HG03280 (cell line): ENCODE results near the gene CTRB1.

Source experiments
- ATAC-seq: cut with Tn5 transposase; IDR thresholded peaks from one replicate; pipeline ENCODE4 v1.9.1; 2021; ENCODE audit warnings: mild to moderate bottlenecking, moderate library complexity; ENCODE audit not compliant: unreplicated experiment

CTRB1 gene

DNA sequence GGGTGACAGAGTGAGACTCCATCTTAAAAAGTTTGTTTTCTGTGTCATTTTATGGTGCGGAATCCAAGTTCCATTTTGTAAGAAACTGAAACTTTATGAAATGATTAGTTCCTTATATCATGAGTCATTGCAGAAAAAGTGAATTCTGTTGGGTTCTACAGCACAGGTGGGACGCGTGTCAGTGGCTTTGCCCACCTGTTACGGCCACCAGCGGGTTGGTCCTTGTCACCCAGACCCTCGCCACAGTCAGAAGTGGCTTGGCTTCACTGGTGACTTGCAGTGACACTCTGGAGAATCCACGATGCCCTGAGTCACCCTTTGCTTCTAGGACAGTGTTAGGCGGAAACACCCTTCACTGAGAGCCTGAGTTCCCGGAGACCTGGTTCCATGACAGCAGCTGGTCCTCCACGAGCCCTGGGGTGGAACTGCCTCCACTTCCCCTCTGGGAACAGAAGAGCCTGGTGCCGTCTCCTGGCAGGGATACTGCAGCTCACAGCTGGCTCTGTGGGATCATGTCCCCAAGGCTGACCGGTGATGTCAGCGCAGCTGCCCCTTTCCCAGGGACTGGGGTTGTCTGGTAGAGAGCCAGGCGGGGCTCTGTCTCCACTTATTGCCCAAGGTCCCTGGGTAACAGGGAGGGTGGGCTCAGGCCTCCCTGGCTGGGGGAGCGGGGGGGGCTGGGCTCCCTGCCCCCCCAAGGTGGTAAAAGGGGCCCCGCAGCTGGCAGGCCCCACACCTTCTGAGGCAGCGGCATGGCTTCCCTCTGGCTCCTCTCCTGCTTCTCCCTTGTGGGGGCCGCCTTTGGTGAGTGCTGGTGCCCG, at the start of gene CTRB1:
TSS of gene CTRB1 (plus strand) at position 733 of the 821 bp plus-strand sequence. CDS start at position 753, 20 bp downstream.
- peak; percentile 72 for ATAC-seq

DNA sequence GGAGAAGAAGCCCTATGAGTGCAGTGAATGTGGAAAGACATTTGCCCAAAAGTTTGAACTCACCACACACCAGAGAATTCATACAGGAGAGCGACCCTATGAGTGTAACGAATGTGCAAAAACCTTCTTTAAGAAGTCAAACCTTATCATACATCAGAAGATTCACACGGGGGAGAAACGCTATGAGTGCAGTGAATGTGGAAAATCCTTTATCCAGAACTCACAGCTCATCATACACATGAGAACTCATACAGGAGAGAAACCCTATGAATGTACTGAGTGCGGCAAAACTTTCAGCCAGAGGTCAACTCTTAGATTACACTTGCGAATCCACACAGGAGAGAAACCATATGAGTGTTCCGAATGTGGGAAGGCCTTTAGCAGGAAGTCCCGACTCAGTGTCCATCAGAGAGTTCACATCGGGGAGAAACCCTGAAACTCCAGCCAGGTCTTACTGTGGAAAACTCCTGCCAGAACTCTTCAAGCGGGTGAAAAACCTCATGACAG, 48.8 kb upstream of the CTRB1 start:
- ATAC-seq, result no peak

DNA sequence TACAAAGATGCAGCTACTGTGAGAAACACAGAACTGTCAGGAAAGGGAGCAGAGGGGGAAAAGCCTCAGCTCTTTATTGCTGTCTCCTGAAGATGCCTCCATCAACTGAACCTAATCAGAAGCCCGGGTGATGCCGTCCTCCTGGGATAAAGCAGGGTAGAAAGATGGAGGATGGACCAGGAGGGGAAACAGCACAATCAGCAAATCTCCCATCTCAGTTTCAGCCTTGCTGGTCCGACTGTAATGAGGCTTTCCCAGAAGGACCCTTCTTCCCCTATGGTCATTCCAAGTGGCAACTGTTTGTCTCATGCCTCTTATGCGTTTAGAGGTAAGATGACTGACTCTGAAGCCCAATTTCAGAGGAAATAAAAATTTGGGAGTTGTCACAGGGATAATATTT, 46.2 kb upstream of the CTRB1 start:
- no peak for ATAC-seq

DNA sequence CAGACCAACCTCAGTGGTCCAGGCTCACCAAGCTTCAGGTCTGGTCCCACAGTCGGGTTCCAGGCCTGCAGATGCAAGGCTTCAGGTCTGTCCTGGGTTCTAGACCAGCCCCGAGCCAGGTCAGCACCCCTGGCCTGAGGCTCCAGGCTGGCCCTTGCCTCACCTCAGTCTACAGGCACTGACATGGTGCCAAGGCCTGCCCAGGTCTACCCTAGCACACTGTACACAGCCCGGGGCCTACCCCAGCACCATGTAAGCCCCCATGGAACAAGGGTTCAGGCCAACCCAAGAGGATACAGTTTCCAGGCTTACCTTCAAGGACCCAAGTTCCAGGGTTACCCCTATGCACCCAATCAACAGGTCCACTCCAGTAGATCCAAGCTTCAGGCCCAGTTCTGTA, 43.7 kb upstream of the CTRB1 start:
- ATAC-seq, result no peak

DNA sequence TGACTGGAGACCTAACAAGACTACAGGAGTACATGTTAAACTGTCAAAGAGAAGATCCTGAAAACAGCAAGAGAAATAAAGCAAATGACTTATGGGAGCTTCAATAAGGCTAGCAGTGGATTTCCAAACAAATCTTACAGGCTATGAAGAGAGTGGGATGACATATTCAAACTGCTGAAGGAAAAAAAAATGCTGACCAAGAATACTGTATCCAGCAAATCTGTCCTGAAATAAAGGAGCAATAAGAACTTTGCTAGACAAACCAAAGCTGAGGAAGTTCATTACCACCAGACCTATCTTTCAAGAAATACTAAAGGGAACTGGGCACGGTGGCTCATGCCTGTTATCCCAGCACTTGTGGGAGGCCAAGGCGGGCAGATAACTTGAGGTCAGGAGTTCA, 41.9 kb upstream of the CTRB1 start:
- ATAC-seq, result no peak

DNA sequence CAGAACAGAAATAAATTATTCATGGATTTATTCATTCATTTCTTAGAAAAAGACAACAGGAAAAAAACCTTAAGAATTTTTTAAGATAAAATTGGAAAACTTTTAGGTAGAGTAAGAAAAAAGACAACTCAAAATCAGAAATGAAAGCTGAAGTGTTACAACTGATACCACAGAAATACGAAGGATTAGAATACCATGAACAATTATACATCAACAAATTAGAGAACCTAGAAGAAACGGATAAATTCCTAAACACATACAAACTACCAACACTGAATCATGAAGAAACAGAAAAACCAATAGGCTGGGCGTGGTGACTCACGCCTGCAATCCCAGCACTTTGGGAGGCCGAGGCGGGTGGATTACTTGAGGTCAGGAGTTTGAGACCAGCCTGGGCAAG, 39.6 kb upstream of the CTRB1 start:
- ATAC-seq, result no peak

DNA sequence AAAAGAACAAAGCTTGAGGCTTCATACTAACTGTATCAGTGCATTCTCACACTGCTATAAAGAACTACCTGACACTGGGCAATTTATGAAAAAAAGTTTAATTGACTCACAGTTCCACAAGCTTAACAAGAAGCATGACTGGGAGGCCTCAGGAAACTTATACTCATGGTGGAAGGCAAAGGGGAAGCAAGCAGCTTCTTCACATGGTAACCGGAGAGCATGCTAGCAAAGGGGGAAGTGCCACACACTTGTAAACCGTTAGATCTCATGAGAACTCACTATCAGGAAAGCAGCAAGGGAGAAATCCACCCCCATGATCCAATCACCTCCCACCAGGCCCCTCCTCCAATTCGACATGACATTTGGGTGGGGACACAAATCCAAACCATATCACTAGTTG, 37.2 kb upstream of the CTRB1 start:
- ATAC-seq, result no peak

DNA sequence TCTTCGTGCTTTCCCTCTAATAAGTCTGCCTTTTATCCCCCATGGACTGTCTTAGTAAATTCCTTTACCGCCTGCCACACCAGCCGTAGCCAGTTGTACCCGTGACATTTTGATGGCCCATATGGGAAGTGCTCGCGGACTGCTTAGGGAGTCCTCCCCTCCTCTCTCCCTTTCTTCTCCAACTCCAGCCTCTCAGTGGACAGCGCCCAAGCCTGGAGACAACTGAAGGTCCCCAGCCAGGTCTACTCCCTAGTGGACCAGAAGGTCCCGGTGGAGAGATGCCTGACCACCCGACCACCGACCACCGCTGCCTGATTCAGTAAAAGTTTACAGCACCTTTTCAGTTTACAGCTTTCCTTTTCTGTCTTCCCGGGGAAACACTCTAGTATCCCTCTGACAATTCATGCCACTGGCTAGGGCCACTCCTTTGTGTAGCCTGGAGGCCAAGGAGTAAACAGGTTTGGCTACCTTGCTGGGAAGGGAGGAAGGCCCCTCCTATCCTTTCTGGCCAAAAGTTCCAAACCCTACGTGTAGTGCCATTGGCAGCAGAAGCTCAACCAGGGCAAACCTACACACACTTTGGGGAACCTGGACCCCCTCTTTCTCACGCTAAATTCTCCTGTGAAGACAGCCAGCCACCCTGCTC, 29.8 kb upstream of the CTRB1 start:
- ATAC-seq, result no peak

DNA sequence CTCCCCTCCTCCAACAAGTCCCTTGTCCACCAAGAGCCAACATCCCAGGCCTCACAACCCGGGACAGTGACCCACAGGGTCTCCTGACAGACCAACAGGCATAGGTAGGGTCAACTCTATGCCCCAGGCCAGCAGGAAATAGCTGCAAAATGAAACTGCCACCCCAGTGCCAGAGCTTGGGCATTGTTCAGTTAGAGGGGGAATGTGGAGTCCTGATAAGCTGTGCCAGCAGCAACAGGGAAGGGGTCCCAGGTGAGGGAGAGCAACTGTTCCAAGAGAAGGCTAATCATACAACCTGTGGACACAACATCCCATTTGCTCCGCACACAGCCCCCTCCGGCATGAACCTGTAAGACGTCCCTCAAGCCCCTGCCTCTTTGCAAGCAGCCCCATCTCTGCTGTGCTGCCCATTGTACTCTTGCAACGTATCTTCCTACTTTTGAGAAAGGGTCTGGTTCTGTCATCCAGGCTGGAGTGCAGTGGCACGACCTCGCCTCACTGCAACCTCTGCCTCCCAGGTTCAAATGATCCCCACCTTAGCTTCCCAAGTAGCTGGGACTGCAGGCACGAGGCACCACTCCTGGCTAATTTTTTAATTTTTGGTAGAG, 29.0 kb upstream of the CTRB1 start:
- ATAC-seq, result no peak

DNA sequence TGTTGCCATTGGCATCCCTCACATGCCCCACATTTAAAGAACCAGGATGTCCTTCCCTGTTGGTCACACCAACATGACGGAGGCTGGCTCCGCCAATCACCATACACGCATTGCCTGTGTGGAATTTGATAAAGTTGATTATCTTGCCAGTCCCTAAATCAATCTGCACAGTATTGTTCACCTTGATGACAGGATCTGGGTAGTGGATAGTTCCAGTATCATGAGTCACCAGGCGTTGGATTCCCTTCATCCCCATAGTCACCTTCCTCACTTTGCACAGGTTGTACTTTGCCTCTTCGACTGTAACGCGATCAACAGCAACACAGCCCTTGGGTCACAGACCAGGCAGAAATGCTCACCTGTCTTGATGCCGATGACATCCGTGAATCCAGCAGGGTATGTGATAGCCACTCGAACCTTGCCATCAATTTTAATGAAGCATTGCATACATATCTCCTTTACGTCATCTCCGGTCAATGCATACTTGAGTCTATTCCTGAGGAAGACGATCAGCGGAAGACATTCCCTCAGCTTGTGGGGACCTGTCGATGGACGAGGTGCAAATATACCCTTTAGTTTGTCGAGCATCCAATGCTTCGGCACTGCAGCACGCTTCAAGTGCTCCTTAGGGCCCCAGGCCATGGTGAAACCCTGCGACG, 26.1 kb upstream of the CTRB1 start:
- ATAC-seq, result no peak

DNA sequence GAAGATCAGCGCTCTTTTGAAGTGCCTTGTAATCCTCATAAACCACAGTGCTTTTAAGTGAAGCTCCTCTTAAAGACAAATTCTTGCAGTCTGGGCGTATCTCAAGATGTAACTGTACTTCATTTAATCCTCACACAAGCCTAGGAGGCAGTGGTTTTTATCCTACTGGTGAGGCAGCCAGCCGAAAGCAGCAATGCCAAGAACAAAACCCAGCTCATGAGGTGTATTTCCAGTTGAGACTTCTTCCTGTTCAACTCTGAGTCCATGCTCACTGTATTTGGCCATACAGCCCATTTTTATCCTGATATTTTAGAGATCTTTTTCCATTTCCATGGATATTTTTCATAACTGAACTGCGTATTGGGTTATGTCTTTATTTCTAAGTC, 25.5 kb upstream of the CTRB1 start:
- ATAC-seq, result no peak

DNA sequence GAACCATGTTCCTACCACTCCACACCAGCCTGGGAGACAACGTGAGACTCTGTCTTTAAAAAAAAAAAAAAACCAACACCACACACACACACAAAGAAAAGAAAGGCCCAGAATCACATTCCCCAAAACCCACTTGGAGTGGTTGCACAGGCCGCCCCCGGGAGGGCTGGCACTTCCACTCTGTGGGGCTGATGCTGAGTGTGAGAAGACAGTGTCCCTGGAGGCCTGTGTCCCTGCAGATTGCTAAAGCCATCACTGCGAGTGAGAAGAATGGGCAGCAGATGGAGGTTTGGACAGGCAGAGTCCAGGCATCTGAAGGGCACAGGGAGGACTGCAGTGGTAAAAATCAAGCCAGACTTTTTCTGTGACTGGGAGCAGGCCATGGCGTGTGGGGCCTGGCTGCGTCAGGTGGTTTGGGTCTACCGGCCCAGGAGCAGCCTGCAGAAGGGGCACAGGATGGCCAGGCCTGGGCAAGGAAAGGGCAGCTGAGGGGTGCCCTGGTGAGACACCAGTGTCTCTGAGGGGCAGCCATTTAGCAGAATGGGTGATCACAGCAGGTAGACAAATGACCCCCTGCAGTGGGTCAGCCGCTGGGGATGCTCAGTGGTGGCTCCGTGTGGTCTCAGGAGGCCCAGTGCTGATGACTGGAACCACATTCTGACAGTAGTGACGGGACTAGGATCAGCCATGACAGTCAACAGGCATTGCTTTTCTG, 24.9 kb upstream of the CTRB1 start:
- ATAC-seq, result no peak

DNA sequence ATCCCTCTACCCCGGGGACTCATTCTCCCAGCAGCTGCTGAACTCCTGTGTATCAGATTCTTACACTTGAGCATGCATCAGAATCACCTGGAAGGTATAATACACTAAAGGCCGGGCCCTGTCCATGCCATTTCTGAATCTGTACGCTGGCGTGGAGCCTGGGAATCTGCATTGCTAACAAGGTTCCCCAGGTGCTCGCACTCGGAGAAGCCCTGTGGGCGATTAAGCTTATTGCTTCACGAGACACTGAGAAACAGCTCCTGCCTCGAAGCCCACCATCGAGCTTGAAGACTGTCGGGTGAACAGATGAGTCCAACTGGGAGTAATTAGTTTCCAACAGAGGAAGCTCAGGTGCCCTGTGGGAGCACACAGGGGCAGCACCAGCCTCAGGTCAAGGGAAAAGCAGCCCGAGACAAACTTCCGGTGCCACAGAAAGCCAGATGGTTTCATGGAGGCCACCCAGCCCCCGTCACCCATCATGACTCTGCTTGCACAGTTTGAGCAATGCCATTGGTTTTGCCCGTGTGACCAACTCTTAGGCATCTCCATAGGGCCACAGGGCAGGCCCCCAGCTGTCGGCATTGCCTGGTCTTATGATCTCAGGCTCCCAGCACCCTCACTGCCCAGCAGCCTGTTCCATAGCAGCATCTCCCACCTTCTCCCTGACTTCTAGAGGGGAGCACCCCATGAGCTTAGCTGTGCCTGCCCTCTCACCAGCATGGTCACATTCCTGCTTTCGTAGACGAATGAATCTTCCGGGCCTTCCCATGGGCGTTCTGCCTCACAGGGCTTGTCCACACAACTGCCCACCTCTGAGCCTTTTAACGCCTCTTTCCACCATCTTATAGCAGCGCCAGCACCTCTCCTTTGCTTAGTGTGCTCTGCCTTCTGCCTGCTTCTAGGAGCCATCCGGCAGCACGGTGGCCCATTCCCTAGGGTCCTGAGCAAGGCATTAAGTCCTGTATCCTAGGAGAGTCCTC, 22.7 kb upstream of the CTRB1 start:
- no peak for ATAC-seq

DNA sequence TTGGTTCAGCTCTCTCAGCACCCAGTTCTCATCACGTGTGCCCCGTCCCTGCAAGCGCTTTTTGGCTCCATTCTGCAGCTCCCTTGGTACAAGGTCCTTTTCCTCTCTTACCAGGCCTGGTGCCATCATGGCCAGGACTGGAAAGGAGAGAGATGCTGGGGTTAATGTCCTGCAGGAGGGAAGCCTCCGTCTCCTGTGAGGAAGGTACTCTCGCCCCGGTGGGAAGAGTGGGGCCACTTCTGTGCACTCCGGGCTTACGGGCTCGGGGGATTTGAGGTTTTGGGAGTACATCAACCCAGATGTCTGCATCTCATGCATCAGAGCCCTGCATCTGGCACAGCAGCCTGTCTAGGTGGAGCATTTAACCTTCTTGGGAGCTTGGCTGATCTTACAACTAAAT, 22.0 kb upstream of the CTRB1 start:
- no peak for ATAC-seq

DNA sequence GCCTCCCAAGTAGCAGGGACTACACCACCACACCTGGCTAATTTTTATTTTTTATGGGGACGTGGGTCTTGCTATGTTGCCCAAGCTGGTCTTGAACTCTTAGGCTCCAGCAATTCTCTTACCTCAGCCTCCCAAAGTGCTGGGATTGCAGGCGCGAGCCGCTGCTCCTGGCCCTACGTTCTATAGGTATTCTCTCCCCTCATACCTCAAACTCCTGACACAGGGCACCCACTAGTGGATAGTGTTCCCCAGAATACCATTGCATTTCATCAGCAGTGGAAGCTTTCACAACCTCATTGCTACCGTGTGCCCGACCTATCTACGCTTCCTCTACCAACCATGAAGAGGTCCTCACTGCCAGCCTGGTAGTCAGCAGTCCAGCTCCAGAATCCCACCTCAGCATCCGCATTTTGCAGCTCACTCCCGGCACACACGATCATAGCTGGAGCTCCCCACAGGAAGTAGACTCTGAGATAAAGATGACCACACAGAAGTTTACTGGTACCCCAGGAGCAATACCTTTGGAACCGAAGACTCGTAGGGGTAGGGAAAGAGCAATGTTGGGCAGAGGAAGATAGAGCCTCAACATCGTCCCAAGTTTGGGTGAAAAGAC, 21.2 kb upstream of the CTRB1 start:
- ATAC-seq, result no peak

DNA sequence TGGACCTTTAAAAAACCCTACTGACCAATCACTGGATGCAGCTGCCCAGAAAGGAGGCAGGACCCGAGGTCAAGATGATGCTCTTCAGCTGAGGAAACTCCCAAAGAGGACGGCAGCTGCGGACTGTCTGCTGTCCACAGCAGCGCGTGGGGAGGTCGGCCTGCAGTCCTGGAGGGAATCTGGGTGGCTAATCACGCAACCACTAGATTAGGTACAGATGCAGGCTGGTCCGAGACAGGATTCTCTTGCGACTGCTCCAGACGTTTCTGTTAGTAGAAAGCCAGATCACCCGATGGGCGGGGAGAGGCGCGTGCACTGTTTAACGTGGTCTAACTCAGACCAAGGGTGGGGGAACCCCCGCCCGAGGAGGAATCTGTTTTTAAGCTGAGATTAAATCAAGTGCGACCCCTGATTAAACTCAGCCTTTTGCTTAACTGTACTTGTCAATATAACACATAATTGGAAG, 20.6 kb upstream of the CTRB1 start:
- ATAC-seq, result no peak

DNA sequence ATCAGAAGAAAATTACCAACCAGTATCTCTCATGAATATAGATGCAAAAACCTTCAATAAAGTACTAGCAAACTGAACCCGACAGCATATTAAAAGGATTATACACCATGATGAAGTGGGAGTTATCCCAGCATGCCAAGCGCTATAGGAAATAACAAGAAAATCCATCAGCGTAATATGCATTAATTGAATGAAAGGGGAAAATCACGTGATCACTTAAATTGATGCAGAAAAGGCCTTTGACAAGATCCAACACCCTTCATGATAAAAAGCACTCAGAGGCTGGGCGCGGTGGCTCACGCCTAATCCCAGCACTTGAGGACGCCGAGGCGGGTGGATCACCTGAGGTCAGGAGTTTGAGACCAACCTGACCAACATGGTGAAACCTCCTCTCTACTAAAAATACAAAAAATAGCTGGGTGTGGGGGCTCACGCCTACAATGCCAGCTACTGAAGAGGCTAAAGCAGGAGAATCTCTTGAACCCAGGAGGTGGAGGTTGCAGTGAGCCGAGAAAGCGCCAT, 16.7 kb upstream of the CTRB1 start:
- no peak for ATAC-seq

DNA sequence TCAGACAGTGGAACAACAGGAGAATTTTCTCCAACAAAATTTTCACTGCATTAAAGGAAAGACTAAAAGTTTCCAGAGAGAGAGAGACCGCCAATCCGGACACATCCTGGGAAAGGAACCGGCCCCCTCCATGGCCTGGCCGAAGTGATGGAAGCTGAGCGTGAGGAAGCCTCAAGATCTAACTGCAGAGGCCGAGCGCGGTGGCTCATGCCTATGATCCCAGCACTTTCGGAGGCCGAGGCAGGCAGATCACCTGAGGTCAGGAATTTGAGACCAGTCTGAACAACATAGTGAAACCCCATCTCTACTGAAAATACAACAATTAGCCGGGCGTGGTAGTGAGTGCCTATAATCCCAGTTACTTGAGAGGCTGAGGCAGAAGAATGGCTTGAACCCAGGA, 15.7 kb upstream of the CTRB1 start:
- no peak for ATAC-seq
